HG03159 (cell line): ENCODE measurements around the gene NTMT1.

Source experiments
- ATAC-seq: cut with Tn5 transposase; IDR thresholded peaks from one replicate; pipeline ENCODE4 v1.9.1; 2021; ENCODE audit warnings: mild to moderate bottlenecking, moderate library complexity; ENCODE audit not compliant: unreplicated experiment

Gene NTMT1

GRCh38 chr9:129673602-129674001 lies 47.6 kb downstream of the NTMT1 start:
- no peak for ATAC-seq

GRCh38 chr9:129674229-129674628 lies 48.3 kb downstream of the NTMT1 start:
- no peak for ATAC-seq

GRCh38 chr9:129675620-129676019 lies 49.7 kb downstream of the NTMT1 start:
- ATAC-seq: no peak

- ATAC-seq: no peak
These were observed 50.3 kb downstream of the NTMT1 start for GRCh38 chr9:129676287-129676686.

GRCh38 chr9:129676975-129677374 lies 51.0 kb downstream of the NTMT1 start:
- ATAC-seq: no peak

GRCh38 chr9:129677456-129677855 lies 51.5 kb downstream of the NTMT1 start:
- ATAC-seq: no peak

- no peak for ATAC-seq
These were observed 52.9 kb downstream of the NTMT1 start for GRCh38 chr9:129678844-129679243.

GRCh38 chr9:129679537-129679936 lies 53.6 kb downstream of the NTMT1 start:
- no peak for ATAC-seq

GRCh38 chr9:129681924-129682323 lies 56.0 kb downstream of the NTMT1 start:
- ATAC-seq: no peak

- no peak for ATAC-seq
These were observed 56.4 kb downstream of the NTMT1 start for GRCh38 chr9:129682381-129682780.

- no peak for ATAC-seq
These were observed 59.4 kb downstream of the NTMT1 start for GRCh38 chr9:129685220-129685932.
